GM19238 (cell line): ENCODE measurements around the gene FAM193A.
"Not testable (repeated sequence)": the region's sequence is repeated elsewhere in the genome, so short reads cannot be mapped to it uniquely, and the experiment has no call there.

Experiments used
- DNase-seq: peaks from one replicate; pipeline ENCODE4 v3.0.0; 2011; ENCODE audit warnings: low spot score; ENCODE audit not compliant: insufficient read length

FAM193A gene

DNA sequence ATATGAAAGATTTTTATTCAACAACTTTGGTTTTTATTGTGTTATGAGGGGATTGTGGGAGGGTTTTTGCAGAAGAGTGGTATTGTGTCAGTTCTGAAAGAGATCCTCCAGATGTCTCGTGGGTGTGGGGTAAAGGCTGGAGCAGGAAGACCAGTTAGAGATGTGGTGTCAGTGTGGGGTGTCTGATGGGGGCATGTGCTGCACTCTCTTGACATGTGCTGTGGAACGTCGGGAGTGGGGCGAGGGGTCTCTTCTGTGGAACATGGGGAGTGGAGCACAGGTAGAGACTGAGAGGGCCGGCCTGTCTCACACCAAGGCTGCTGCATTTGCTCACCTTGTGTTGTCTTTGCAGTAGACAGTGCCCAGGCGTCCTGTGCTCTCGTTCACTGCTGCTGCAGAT, 37.6 kb downstream of the FAM193A start:
- no peak for DNase-seq

GRCh38 chr4:2574863-2575262, 38.4 kb downstream of the FAM193A start:
- DNase-seq, result no peak

DNA sequence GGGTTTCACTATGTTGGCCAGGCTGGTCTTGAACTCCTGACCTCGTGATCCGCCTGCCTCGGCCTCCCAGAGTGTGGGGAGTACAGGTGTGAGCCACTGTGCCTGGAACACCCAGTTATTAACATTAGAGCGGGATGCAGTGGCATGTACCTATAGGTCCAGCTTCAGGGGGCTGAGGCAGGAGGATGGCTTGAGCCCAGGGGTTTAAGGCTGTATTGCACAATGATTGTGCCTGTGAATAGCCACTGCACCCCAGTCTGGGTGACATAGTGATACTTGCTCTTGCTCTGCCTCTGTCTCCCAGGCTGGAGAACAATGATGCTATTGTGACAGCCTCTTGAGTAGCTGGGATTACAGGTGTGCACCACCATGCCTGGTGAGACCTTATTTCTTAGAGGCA, 39.8 kb downstream of the FAM193A start:
- no peak for DNase-seq

GRCh38 chr4:2578106-2578505, 41.7 kb downstream of the FAM193A start:
- no peak for DNase-seq

DNA sequence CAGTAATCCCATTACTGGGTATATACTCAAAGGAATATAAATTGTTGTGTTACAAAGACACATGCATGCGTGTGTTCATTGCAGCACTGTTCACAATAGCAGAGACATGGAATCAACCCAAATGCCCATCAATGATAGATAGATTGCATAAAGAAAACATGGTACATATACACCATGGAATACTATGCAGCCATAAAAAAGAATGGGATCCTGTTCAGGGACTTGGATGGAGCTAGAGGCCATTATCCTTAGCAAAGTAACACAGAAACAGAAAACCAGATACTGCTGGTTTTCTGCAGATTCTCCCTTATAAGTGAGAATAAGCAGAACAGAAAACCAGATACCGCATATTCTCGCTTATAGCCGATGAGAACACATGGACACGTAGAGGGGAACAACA, 43.5 kb downstream of the FAM193A start:
- no peak for DNase-seq

DNA sequence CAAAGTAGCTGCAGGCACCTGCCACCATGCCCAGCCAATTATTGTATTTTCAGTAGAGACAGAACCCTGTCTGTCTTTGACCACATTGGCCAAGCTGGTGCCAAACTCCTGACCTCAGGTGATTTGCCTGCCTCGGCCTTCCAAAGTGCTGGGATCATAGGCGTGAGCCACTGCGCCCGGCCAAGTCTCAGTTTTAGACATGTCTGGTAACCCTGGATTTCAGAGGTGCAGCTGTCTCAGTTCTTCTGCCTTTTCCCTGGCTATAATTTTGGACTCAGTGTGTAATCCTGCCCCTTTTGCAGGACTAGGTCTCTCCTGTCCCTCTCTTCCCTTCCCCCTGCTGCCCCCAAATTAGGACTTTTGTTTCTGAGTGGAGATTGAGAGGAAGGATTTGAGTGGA, 46.6 kb downstream of the FAM193A start:
- DNase-seq, result no peak

- no peak for DNase-seq
Measured at GRCh38 chr4:2583517-2583916, 47.1 kb downstream of the FAM193A start.

GRCh38 chr4:2586502-2586901, 50.1 kb downstream of the FAM193A start:
- no peak for DNase-seq

- DNase-seq, result no peak
Measured at GRCh38 chr4:2587213-2587823, 50.9 kb downstream of the FAM193A start.

DNA sequence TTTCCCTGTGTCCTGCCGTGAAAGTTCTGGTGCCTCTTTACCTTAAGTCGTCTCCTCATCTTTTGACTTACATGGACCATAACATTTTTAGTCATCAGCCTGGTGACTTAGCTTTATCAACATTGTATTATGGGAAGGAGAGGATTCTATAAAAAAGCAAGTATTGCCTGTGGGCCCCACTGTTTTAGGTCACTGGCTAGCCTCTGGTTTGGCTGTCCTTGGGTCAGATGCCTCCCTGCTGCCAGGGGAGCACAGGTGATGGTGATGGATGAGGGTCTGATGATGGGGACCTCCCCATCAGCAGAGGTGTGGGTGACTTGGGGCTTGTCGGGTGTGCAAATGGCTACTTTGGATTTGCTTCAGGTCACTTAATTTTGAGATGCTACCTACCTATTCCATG, 51.8 kb downstream of the FAM193A start:
- DNase-seq, result no peak

DNA sequence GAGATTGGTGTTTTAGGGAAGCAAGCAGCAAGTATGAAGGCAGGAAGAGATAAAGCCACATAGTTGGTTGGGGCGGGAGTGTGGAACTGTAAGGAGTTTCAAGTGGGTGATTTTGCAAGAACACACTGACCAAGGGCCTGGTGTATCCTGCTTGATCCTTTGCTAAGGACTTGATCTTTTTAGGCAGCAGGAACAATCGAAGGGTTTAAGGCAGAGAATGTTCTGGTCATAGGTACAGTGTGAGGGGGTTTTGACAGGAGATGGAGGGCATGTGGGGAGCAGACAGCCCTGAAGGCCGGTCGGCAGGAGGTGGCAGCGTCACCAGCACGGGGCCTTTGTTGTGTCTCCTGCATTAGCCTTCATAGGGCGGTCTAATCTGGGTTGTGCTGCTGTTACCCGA, 54.7 kb downstream of the FAM193A start:
- DNase-seq, result no peak

DNA sequence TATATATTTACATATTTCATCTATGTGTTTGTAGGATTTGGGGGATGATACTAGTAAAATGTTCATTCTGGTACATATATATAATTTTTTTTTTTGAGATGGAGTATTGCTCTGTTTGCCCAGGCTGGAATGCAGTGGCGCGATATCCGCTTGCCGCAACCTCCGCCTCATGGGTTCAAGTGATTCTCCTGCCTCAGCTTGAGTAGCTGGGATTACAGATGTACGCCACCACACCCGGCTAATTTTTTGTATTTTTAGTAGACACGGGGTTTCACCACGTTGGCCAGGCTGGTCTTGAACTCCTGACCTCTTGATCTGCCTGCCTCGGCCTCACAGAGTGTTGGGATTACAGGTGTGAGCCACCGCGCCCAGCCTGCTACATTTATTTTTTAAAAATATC, 55.6 kb downstream of the FAM193A start:
- DNase-seq, result not testable (repeated sequence)

- no peak for DNase-seq
Measured at GRCh38 chr4:2592572-2592971, 56.1 kb downstream of the FAM193A start.

- DNase-seq, result no peak
Measured at GRCh38 chr4:2593003-2593402, 56.6 kb downstream of the FAM193A start.

- no peak for DNase-seq
Measured at GRCh38 chr4:2595436-2595835, 59.0 kb downstream of the FAM193A start.

DNA sequence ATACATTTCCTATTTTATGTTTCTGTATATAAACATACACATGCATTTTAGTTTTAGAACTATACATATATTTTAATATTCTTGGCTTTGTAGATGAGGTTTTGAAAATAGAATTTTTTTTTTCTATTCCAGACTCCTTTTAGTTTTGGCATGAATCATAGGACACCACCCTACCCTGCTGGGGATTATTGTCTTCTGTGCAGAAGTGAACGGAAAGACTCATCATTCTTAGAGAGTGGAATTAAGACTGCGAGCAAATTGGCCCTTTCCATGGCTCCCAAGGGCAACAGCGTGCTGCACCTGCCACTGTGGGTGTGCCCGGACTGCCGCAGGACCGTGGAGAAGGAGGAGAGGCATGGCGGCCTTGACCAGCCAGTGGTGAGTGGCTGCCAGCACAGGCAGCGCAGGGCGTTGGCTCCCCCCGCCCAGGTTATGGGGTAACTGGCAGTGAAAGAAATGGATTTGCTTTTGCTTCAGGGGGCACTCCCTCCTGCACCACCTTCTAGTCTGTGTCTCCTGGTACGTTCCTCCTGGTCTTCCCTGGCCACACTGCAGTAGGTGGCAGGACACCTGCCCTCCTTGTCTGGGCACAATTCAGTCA, 59.6 kb downstream of the FAM193A start:
- no peak for DNase-seq

GRCh38 chr4:2596611-2597010, 60.2 kb downstream of the FAM193A start:
- DNase-seq, result no peak

GRCh38 chr4:2598511-2599303, 62.3 kb downstream of the FAM193A start:
- peak; percentile 51 for DNase-seq

DNA sequence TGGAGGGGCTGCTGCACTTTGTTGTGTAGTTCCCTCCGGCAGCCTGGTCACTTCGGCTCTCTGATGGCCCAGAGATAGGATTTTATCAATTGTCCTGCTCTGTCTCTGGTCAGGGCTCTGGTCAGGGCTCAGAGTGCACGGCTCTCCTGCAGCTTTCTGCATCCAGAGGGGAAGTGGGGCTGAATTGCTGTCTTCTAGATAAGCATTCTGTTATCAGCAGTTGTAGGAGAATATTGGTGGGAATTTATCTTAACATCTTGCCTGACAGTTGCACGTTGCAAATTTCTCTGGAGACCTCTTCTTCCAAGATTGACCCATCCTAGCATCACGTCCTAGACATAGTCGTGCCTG, 62.8 kb downstream of the FAM193A start:
- no peak for DNase-seq

- DNase-seq, result no peak
Measured at GRCh38 chr4:2600878-2601277, 64.4 kb downstream of the FAM193A start.

DNA sequence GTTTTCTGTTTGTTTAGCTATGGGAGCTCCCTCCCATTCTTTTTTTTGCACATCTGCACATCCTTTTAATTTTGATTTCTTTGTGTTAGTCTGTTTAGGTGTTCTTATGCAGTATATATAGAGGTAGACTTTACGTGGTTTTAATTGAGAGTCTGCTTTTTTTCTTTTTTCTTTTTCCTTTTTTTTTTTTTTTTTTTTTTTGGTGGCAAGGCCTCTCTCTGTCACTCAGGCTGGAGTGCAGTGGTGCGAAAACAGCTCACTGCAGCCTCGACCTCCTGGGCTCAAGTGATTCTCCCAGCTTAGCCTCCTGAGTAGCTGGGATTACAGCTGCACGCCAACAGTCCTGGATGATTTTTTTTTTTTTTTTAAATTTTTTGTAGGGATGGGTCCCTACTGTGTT, 68.2 kb downstream of the FAM193A start:
- DNase-seq, result no peak

- no peak for DNase-seq
Measured at GRCh38 chr4:2606960-2607506, 70.6 kb downstream of the FAM193A start.

DNA sequence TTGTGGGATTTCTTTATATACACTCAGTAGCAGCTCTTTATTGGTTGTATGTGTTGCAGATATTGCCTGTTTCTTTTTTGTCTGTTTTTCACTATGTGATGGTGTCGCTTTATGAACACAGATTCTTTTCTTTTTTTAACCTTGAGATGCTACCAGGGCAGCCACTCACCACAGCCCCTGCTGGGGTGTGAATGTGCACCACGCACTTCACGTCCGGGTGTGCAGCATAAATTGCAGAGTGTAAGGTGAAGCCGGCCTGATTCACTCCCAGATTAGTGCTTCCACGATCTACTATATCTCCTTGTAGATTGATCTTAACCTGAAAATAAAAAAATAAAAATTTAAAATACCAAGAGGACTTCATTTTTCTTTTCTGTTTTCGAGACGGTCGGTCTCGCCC, 71.4 kb downstream of the FAM193A start:
- DNase-seq, result no peak
